Measurements from ENCODE around the gene LYPD5.
A peak's percentile ranks its signal among the peaks of the same experiment; 100 is the strongest.
"Not testable (repeated sequence)": the region's sequence is repeated elsewhere in the genome, so short reads cannot be mapped to it uniquely, and the experiment has no call there.

LYPD5 gene

GRCh38 chr19:43802216-43802951 lies at the start of gene LYPD5:
TSS of gene LYPD5 (minus strand) at chr19:43802447. CDS start at chr19:43802380, 67 bp downstream.
- peaks cover 14% of the 10 kb centered on the region for H3K4me1 Mint-ChIP-seq
- no peak within 1 kb of the TSS for H3K27ac Mint-ChIP-seq
- H3K4me3 Mint-ChIP-seq: no peak within 1 kb of the TSS
- H3K27me3 Mint-ChIP-seq: no peaks in the 10 kb centered on the region
- H3K9me3 Mint-ChIP-seq: no peaks in the 10 kb centered on the region
- H3K36me3 Mint-ChIP-seq: no peaks in the 10 kb centered on the region

- no peaks in the 10 kb centered on the region for H3K27me3 Mint-ChIP-seq
- no peak overlapping the region for H3K27ac Mint-ChIP-seq
- peaks cover 51% of the 10 kb centered on the region for H3K36me3 Mint-ChIP-seq
- H3K9me3 Mint-ChIP-seq: peaks cover 6% of the 10 kb centered on the region
- H3K4me3 Mint-ChIP-seq: no peak overlapping the region
- no peaks in the 10 kb centered on the region for H3K4me1 Mint-ChIP-seq
Observed at GRCh38 chr19:43848821-43849220, 46.6 kb upstream of the LYPD5 start.

GRCh38 chr19:43847884-43848283 lies 45.6 kb upstream of the LYPD5 start:
- H3K27me3 Mint-ChIP-seq: no peaks in the 10 kb centered on the region
- no peak overlapping the region for H3K27ac Mint-ChIP-seq
- H3K4me1 Mint-ChIP-seq: no peaks in the 10 kb centered on the region
- peaks cover 6% of the 10 kb centered on the region for H3K9me3 Mint-ChIP-seq
- no peak overlapping the region for H3K4me3 Mint-ChIP-seq
- H3K36me3 Mint-ChIP-seq: peaks cover 51% of the 10 kb centered on the region

- H3K9me3 Mint-ChIP-seq: peaks cover 6% of the 10 kb centered on the region
- no peaks in the 10 kb centered on the region for H3K27me3 Mint-ChIP-seq
- H3K4me1 Mint-ChIP-seq: no peaks in the 10 kb centered on the region
- H3K4me3 Mint-ChIP-seq: no peak overlapping the region
- H3K36me3 Mint-ChIP-seq: peaks cover 49% of the 10 kb centered on the region
- no peak overlapping the region for H3K27ac Mint-ChIP-seq
Observed at GRCh38 chr19:43847246-43847645, 45.0 kb upstream of the LYPD5 start.

GRCh38 chr19:43842007-43842406 lies 39.8 kb upstream of the LYPD5 start:
- Mint-ChIP-seq H3K4me1 (no peaks in the 10 kb centered on the region), H3K4me3 (no peak overlapping the region), H3K27ac (no peak overlapping the region), H3K27me3 (no peaks in the 10 kb centered on the region), H3K36me3 (peaks cover 60% of the 10 kb centered on the region), H3K9me3 (peaks cover 26% of the 10 kb centered on the region)

- H3K27ac Mint-ChIP-seq: no peak overlapping the region
- no peaks in the 10 kb centered on the region for H3K4me1 Mint-ChIP-seq
- H3K36me3 Mint-ChIP-seq: peaks cover 62% of the 10 kb centered on the region
- peaks cover 28% of the 10 kb centered on the region for H3K9me3 Mint-ChIP-seq
- H3K4me3 Mint-ChIP-seq: no peak overlapping the region
- no peaks in the 10 kb centered on the region for H3K27me3 Mint-ChIP-seq
Observed at GRCh38 chr19:43839139-43839538, 36.9 kb upstream of the LYPD5 start.

GRCh38 chr19:43826787-43827754 lies 24.8 kb upstream of the LYPD5 start, which contains the start of gene ZNF283:
TSS of gene ZNF283 (plus strand) at chr19:43827321. CDS start at chr19:43833505, 6,184 bp downstream.
- H3K9me3 Mint-ChIP-seq: no peaks in the 10 kb centered on the region
- peak within 1 kb of the TSS; percentile 93 for H3K4me3 Mint-ChIP-seq
- peaks cover 19% of the 10 kb centered on the region for H3K36me3 Mint-ChIP-seq
- peaks cover 12% of the 10 kb centered on the region for H3K27me3 Mint-ChIP-seq
- peaks cover 17% of the 10 kb centered on the region for H3K4me1 Mint-ChIP-seq
- peak within 1 kb of the TSS; percentile 74 for H3K27ac Mint-ChIP-seq

- not testable (repeated sequence) for H3K27ac Mint-ChIP-seq, H3K4me3 Mint-ChIP-seq, H3K9me3 Mint-ChIP-seq, H3K36me3 Mint-ChIP-seq
- H3K4me1 Mint-ChIP-seq: peaks cover 28% of the 10 kb centered on the region
- peaks cover 26% of the 10 kb centered on the region for H3K27me3 Mint-ChIP-seq
Observed at GRCh38 chr19:43824572-43824971, 22.3 kb upstream of the LYPD5 start.

GRCh38 chr19:43823856-43824255 lies 21.6 kb upstream of the LYPD5 start:
- Mint-ChIP-seq H3K4me1 (peaks cover 28% of the 10 kb centered on the region), H3K27me3 (peaks cover 26% of the 10 kb centered on the region)
- H3K36me3 Mint-ChIP-seq, H3K27ac Mint-ChIP-seq, H3K9me3 Mint-ChIP-seq, H3K4me3 Mint-ChIP-seq: not testable (repeated sequence)

GRCh38 chr19:43820884-43821215 lies 18.6 kb upstream of the LYPD5 start:
- H3K4me1 Mint-ChIP-seq: peaks cover 11% of the 10 kb centered on the region
- no peak overlapping the region for H3K27ac Mint-ChIP-seq
- peak overlapping the region; percentile 85 for H3K4me3 Mint-ChIP-seq
- no peaks in the 10 kb centered on the region for H3K9me3 Mint-ChIP-seq
- H3K27me3 Mint-ChIP-seq: peaks cover 28% of the 10 kb centered on the region
- no peaks in the 10 kb centered on the region for H3K36me3 Mint-ChIP-seq

GRCh38 chr19:43820098-43820883 lies 18.0 kb upstream of the LYPD5 start:
- Mint-ChIP-seq H3K36me3 (no peaks in the 10 kb centered on the region), H3K27me3 (peaks cover 28% of the 10 kb centered on the region), H3K27ac (no peak overlapping the region), H3K9me3 (no peaks in the 10 kb centered on the region), H3K4me3 (peak overlapping the region; percentile 85), H3K4me1 (peaks cover 11% of the 10 kb centered on the region)

GRCh38 chr19:43818500-43818899 lies 16.3 kb upstream of the LYPD5 start:
- no peaks in the 10 kb centered on the region for H3K36me3 Mint-ChIP-seq
- no peaks in the 10 kb centered on the region for H3K9me3 Mint-ChIP-seq
- peaks cover 11% of the 10 kb centered on the region for H3K4me1 Mint-ChIP-seq
- no peak overlapping the region for H3K27ac Mint-ChIP-seq
- peaks cover 18% of the 10 kb centered on the region for H3K27me3 Mint-ChIP-seq
- H3K4me3 Mint-ChIP-seq: no peak overlapping the region

- peaks cover 11% of the 10 kb centered on the region for H3K4me1 Mint-ChIP-seq
Observed at GRCh38 chr19:43817454-43817853, 15.2 kb upstream of the LYPD5 start.

GRCh38 chr19:43814663-43815352 lies 12.6 kb upstream of the LYPD5 start:
- H3K27ac Mint-ChIP-seq: no peak overlapping the region
- no peaks in the 10 kb centered on the region for H3K9me3 Mint-ChIP-seq
- peaks cover 3% of the 10 kb centered on the region for H3K27me3 Mint-ChIP-seq

More at GRCh38 chr19:43817454-43817853, 15.2 kb upstream of the LYPD5 start:
- not testable (repeated sequence) for H3K27ac Mint-ChIP-seq, H3K36me3 Mint-ChIP-seq, H3K9me3 Mint-ChIP-seq, H3K4me3 Mint-ChIP-seq
- peaks cover 16% of the 10 kb centered on the region for H3K27me3 Mint-ChIP-seq

GRCh38 chr19:43812688-43813087 lies 10.4 kb upstream of the LYPD5 start:
- Mint-ChIP-seq H3K9me3 (no peaks in the 10 kb centered on the region), H3K36me3 (no peaks in the 10 kb centered on the region), H3K4me3 (no peak overlapping the region), H3K27me3 (peaks cover 2% of the 10 kb centered on the region), H3K27ac (no peak overlapping the region), H3K4me1 (no peaks in the 10 kb centered on the region)

More at GRCh38 chr19:43814663-43815352, 12.6 kb upstream of the LYPD5 start:
- no peak overlapping the region for H3K4me3 Mint-ChIP-seq
- no peaks in the 10 kb centered on the region for H3K36me3 Mint-ChIP-seq
- peaks cover 2% of the 10 kb centered on the region for H3K4me1 Mint-ChIP-seq
